ENCODE measurements around the gene TNS1. TPM values are rescaled to one million over a fixed set of nuclear protein-coding genes. Genes with fewer than 3 reads are reported as not detected.

The TNS1 gene
- total and polyA plus RNA-seq, 2 donors from 2014 or later = 44.8 to 471 TPM

GRCh38 chr2:217940261-217941220 is 62.3 kb downstream of the TNS1 start:
- intact Hi-C loops (cut with DNase I) = loop anchor here (10.0 kb wide), 1 partner anchor 46 kb away; no protein-coding TSS in a partner anchor
- no peak for TF ChIP-seq CTCF (IDR thresholded peaks at IDR 0.05; ENCODE audit: borderline replicate concordance, extremely low read depth, insufficient read depth)
- Histone ChIP-seq H3K9ac (ENCODE audit: low read length in 3 of 3) (peak overlapping the region in 2 of 3 donors; percentile 90), H3K9me3 (ENCODE audit: control insufficient read depth in 2 of 3, insufficient read depth in 1 of 3, low read length in 3 of 3) (no peaks in the 10 kb centered on the region), H3K4me1 (ENCODE audit: control insufficient read depth in 2 of 3, insufficient read depth in 2 of 3, low read depth in 1 of 3, low read length in 3 of 3) (peaks cover 3 to 65% (median 31%) of the 10 kb centered on the region in 3 donors), H3K27me3 (ENCODE audit: control insufficient read depth, insufficient read depth, low read length) (no peaks in the 10 kb centered on the region), H3K36me3 (ENCODE audit: control insufficient read depth in 2 of 3, insufficient read depth in 3 of 3, low read length in 3 of 3) (peaks cover 0 to 11% (median 0%) of the 10 kb centered on the region in 3 donors), H3K27ac (ENCODE audit: low read depth in 2 of 2, low read length in 2 of 2) (peak overlapping the region; percentile 93 to 96), H3K4me3 (ENCODE audit: low read length in 3 of 3) (peak overlapping the region in 2 of 3 donors; percentile 93 to 98)
- FAIRE-seq (no peak), DNase-seq (peak in 1 of 5 donors; percentile 62)

GRCh38 chr2:217939629-217940245 is 63.1 kb downstream of the TNS1 start:
- FAIRE-seq = no peak
- peak in 1 of 5 donors; percentile 83 for DNase-seq
- H3K4me3 ChIP-seq (ENCODE audit: low read length in 3 of 3) = peak overlapping the region in 2 of 3 donors; percentile 93 to 98
- no peaks in the 10 kb centered on the region for H3K9me3 ChIP-seq (ENCODE audit: control insufficient read depth in 2 of 3, insufficient read depth in 1 of 3, low read length in 3 of 3)
- intact Hi-C loops (cut with DNase I) = loop anchor here (10.0 kb wide), 1 partner anchor 45 kb away; no protein-coding TSS in a partner anchor
- peaks cover 2 to 67% (median 36%) of the 10 kb centered on the region in 3 donors for H3K4me1 ChIP-seq (ENCODE audit: control insufficient read depth in 2 of 3, insufficient read depth in 2 of 3, low read depth in 1 of 3, low read length in 3 of 3)
- peaks cover 0 to 12% (median 0%) of the 10 kb centered on the region in 3 donors for H3K36me3 ChIP-seq (ENCODE audit: control insufficient read depth in 2 of 3, insufficient read depth in 3 of 3, low read length in 3 of 3)
- H3K27ac ChIP-seq (ENCODE audit: low read depth in 2 of 2, low read length in 2 of 2) = peak overlapping the region; percentile 93 to 96
- no peaks in the 10 kb centered on the region for H3K27me3 ChIP-seq (ENCODE audit: control insufficient read depth, insufficient read depth, low read length)
- TF ChIP-seq CTCF (IDR thresholded peaks at IDR 0.05; ENCODE audit: borderline replicate concordance, extremely low read depth, insufficient read depth) = no peak
- H3K9ac ChIP-seq (ENCODE audit: low read length in 3 of 3) = peak overlapping the region in 1 of 3 donors; percentile 90

GRCh38 chr2:217939220-217939619 is 63.6 kb downstream of the TNS1 start:
- H3K27me3 ChIP-seq (ENCODE audit: control insufficient read depth, insufficient read depth, low read length) = no peaks in the 10 kb centered on the region
- H3K4me1 ChIP-seq (ENCODE audit: control insufficient read depth in 2 of 3, insufficient read depth in 2 of 3, low read depth in 1 of 3, low read length in 3 of 3) = peaks cover 2 to 68% (median 41%) of the 10 kb centered on the region in 3 donors
- DNase-seq = peak in 1 of 5 donors; percentile 25
- H3K9ac ChIP-seq (ENCODE audit: low read length in 3 of 3) = peak overlapping the region in 2 of 3 donors; percentile 39 to 90
- peaks cover 0 to 14% (median 0%) of the 10 kb centered on the region in 3 donors for H3K36me3 ChIP-seq (ENCODE audit: control insufficient read depth in 2 of 3, insufficient read depth in 3 of 3, low read length in 3 of 3)
- peak overlapping the region; percentile 93 to 96 for H3K27ac ChIP-seq (ENCODE audit: low read depth in 2 of 2, low read length in 2 of 2)
- intact Hi-C loops (cut with DNase I) = no loop called here
- no peak for TF ChIP-seq CTCF (IDR thresholded peaks at IDR 0.05; ENCODE audit: borderline replicate concordance, extremely low read depth, insufficient read depth)
- no peaks in the 10 kb centered on the region for H3K9me3 ChIP-seq (ENCODE audit: control insufficient read depth in 2 of 3, insufficient read depth in 1 of 3, low read length in 3 of 3)
- no peak for FAIRE-seq
- peak overlapping the region in 2 of 3 donors; percentile 47 to 93 for H3K4me3 ChIP-seq (ENCODE audit: low read length in 3 of 3)
